Measurements from ENCODE around the gene EGFL8. TPM values are rescaled to one million over a fixed set of nuclear protein-coding genes. Genes with fewer than 3 reads are reported as not detected.
A peak's percentile ranks its signal among the peaks of the same experiment; 100 is the strongest.

Gene EGFL8
- total and polyA plus RNA-seq, 9 of the 15 experiments (the other 6 are each of a cell fraction or from before 2014, with no cell fraction given): 2.2 to 47.4 (median 14.2) TPM

GRCh38 chr6:32184084-32184640 is 19.8 kb downstream of the EGFL8 start, which contains the start of gene AGER (continued):
- TF ChIP-seq ZBTB12 (CRISPR knock-in tag; IDR thresholded peaks at IDR 0.05) (no peak), MYC (IDR thresholded peaks at IDR 0.05; ENCODE audit: low read depth, low read length) (no peak), MYC (CRISPR knock-in tag; IDR thresholded peaks at IDR 0.05; ENCODE audit: borderline replicate concordance, low read depth) (peak; percentile 75), SAP30 (IDR thresholded peaks at IDR 0.05; ENCODE audit: borderline replicate concordance, insufficient read depth, low read depth, low read length, poor library complexity, severe bottlenecking) (no peak), NUFIP1 (IDR thresholded peaks at IDR 0.05; ENCODE audit: partially characterized antibody) (no peak), HNRNPUL1 (IDR thresholded peaks at IDR 0.05; ENCODE audit: low read length) (no peak), MBD2 (IDR thresholded peaks at IDR 0.05; ENCODE audit: borderline replicate concordance, low read depth) (no peak), ZBTB26 (CRISPR knock-in tag; IDR thresholded peaks at IDR 0.05) (no peak), PML (IDR thresholded peaks at IDR 0.05; ENCODE audit: low read length) (peak; percentile 40; the same call in 1 of the 2 replicates), ZNF561 (CRISPR knock-in tag; conservative IDR thresholded peaks at IDR 0.05) (0 out of 2 replicates have a peak, but pooled peaks have one; percentile 67), ZNF197 (CRISPR knock-in tag; IDR thresholded peaks at IDR 0.05; ENCODE audit: low read depth) (no peak), RBFOX2 (IDR thresholded peaks at IDR 0.05; ENCODE audit: low read depth, low read length) (peak; percentile 61), HMBOX1 (IDR thresholded peaks at IDR 0.05) (no peak), STAT5A (IDR thresholded peaks at IDR 0.05; ENCODE audit: borderline replicate concordance, low read length) (no peak), NR4A1 (CRISPR knock-in tag; IDR thresholded peaks at IDR 0.05) (no peak), NR4A1 (tag; IDR thresholded peaks at IDR 0.05) (peak; percentile 37; the same call in 1 of the 2 replicates), ZNF518B (CRISPR knock-in tag; IDR thresholded peaks at IDR 0.05) (no peak), JUND (IDR thresholded peaks at IDR 0.05; ENCODE audit: borderline replicate concordance, low read depth, low read length) (no peak), JUND (tag; IDR thresholded peaks at IDR 0.05; ENCODE audit: borderline replicate concordance, low read depth, low read length) (no peak)

All from K562 (cell line).